ENCODE data around the gene TMEM176B.

Gene TMEM176B

DNA sequence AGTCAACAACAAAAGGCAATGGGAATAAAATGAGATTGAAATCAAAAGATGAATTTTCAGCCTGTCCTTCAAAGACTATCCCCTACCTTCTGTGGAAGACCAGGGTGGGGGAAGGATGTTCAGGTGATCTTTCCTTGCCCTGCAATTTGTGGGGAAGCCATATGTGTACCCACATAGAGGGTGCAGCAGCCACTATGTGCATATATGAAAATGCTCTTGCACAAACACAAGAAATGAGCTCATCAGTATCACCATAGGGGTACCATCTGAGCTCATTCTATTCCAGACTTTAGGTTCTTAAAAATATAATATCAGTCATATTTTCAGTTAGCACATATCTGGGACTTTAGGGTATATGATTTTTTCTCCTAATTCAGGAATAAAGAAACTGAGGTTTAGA, 45.2 kb downstream of the TMEM176B start:
- no peak for DNase-seq

GRCh38 chr7:150753826-150754603, 46.1 kb downstream of the TMEM176B start:
- DNase-seq, result no peak

- DNase-seq, result no peak
Measured at GRCh38 chr7:150753239-150753638, 46.9 kb downstream of the TMEM176B start.

- DNase-seq, result no peak
Measured at GRCh38 chr7:150751702-150752101, 48.5 kb downstream of the TMEM176B start.

- DNase-seq, result no peak
Measured at GRCh38 chr7:150748376-150748775, 51.8 kb downstream of the TMEM176B start.

- no peak for DNase-seq
Measured at GRCh38 chr7:150746921-150747320, 53.2 kb downstream of the TMEM176B start.

DNA sequence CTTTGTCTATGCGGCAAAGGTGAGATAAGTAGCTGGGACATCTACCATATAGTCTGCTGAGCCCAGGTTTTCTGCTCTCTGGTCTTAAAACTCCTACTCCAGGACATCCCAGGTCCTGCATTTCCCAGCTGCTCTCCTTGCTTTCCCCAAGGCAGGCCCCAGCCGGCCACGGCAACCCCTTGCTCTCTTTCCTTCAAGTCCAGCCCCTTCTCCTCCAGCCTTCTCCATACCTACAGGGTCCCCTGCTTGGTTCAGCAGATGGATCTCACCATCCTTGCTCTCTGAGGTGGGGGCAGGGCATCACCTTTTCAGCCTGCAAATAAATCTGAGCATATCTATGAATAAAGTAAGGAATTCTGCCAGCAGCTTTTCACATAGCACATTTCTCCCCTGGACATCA, 54.3 kb downstream of the TMEM176B start:
- no peak for DNase-seq

GRCh38 chr7:150745086-150745485, 55.1 kb downstream of the TMEM176B start:
- DNase-seq, result no peak

DNA sequence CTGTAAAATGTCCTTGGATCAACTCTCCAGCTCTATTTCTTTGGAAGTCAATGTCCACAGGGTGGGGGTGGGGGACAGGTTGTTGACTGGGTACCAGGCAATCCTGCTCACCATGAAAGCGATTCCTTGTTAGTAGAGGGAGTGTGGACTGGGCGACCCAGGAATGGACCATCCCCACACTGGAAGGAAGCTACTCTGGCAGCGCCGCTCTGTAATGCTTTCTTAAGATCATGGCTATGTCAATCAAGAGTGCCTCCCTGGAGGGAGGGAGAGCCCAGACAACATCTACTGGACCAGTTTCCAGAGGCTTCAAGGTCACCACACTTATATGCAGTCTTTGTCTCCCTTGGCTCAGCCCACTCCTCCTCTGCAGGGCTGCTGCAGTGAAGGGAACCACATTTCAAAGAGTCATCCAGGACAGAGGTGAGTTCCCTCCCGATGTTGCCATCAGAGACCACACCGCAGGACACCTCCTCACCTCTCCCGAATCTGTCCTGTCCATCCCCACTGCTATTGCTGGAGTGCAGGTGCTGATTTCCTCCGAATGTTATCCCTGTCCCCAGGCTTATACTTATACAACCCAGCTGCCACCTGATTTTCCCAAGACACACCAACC, 56.0 kb downstream of the TMEM176B start:
- DNase-seq, result no peak

DNA sequence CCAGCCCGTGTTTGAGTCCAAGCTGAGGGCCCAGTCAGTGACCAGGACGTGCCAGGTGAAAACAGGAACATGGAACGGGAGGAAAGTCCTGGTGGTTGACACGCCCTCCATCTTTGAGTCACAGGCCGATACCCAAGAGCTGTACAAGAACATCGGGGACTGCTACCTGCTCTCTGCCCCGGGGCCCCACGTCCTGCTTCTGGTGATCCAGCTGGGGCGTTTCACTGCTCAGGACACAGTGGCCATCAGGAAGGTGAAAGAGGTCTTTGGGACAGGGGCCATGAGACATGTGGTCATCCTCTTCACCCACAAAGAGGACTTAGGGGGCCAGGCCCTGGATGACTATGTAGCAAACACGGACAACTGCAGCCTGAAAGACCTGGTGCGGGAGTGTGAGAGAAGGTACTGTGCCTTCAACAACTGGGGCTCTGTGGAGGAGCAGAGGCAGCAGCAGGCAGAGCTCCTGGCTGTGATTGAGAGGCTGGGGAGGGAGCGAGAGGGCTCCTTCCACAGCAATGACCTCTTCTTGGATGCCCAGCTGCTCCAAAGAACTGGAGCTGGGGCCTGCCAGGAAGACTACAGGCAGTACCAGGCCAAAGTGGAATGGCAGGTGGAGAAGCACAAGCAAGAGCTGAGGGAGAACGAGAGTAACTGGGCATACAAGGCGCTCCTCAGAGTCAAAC, 57.7 kb downstream of the TMEM176B start:
- DNase-seq, result no peak

Measured in amygdala (tissue), 56 donors.